Kidney (tissue), 14 donors: ENCODE results near the gene BCAR1. TPM values are rescaled to one million over a fixed set of nuclear protein-coding genes. Genes with fewer than 3 reads are reported as not detected.
"Not testable (repeated sequence)": the region's sequence is repeated elsewhere in the genome, so short reads cannot be mapped to it uniquely, and the experiment has no call there.

Experiments used
- DNase-seq, 5 donors: peaks; one replicate each; pipeline ENCODE4 v3.0.0-alpha.2; 2013 to 2020
- FAIRE-seq: peaks from 2 replicates; lab custom pipeline; 2012; peaks lifted over from hg19 to GRCh38; lab: Jason Lieb, UNC
- H3K27ac ChIP-seq, 2 donors: one replicate each; pipeline ENCODE4 v1.7.0; 2013; ENCODE audit warnings: low read depth in 2 of 2, low read length in 2 of 2, inconsistent platforms in 1 of 2
- H3K27me3 ChIP-seq: one replicate; pipeline ENCODE4 v1.7.1; 2013; ENCODE audit warnings: low read length, inconsistent platforms; ENCODE audit not compliant: control insufficient read depth, insufficient read depth
- H3K36me3 ChIP-seq, 3 donors: one replicate each; pipeline versions ENCODE4 v1.7.0 to v1.7.1; 2013; ENCODE audit warnings: low read length in 3 of 3, control low read depth in 1 of 3, inconsistent platforms in 1 of 3; ENCODE audit not compliant: insufficient read depth in 3 of 3, control insufficient read depth in 2 of 3
- H3K4me1 ChIP-seq, 3 donors: one replicate each; pipeline versions ENCODE4 v1.7.0 to v1.7.1; 2013; ENCODE audit warnings: low read length in 3 of 3, inconsistent platforms in 1 of 3, low read depth in 1 of 3; ENCODE audit not compliant: control insufficient read depth in 2 of 3, insufficient read depth in 2 of 3
- H3K4me3 ChIP-seq, 3 donors: one replicate each; pipeline versions ENCODE4 v1.7.0 to v1.8.1; 2013; ENCODE audit warnings: low read length in 3 of 3, control low read depth in 1 of 3, inconsistent platforms in 1 of 3
- H3K9ac ChIP-seq, 3 donors: one replicate each; pipeline versions ENCODE4 v1.7.0 to v1.7.1; 2013; ENCODE audit warnings: low read length in 3 of 3, control low read depth in 1 of 3, inconsistent platforms in 1 of 3
- H3K9me3 ChIP-seq, 3 donors: one replicate each; pipeline versions ENCODE4 v1.7.0 to v1.7.1; 2013; ENCODE audit warnings: low read length in 3 of 3, control low read depth in 1 of 3, inconsistent platforms in 1 of 3; ENCODE audit not compliant: control insufficient read depth in 2 of 3, insufficient read depth in 1 of 3
- CTCF ChIP-seq: IDR thresholded peaks from 3 replicates; pipeline ENCODE4 v1.5.1; 2012; ENCODE audit warnings: mild to moderate bottlenecking, moderate library complexity, borderline replicate concordance; ENCODE audit not compliant: insufficient read depth; ENCODE audit errors: extremely low read depth
- intact Hi-C: fragments of 100-400 bp; cut with DNase I; formaldehyde crosslinking; loops from one replicate; pipeline ENCODE4 v1.11.1; 2022
- polyA plus RNA-seq: library from polyadenylated mRNA; stranded (reverse); fragments of 350-450 nt; fragmentation: Illumina TruSeq; extraction: RNeasy Lipid Tissue Mini Kit (QIAGEN cat#74804); gene quantifications from one replicate; pipeline ENCODE4 v1.2.3, GENCODE V29; 2014; ENCODE audit warnings: low read depth, low replicate concordance; ENCODE audit not compliant: insufficient read depth
- total RNA-seq: library from RNA; stranded (reverse); fragmentation: NEBNext Ultra II Directional; extraction: Animal tissue kit (Norgen Biotek cat#: 25700); gene quantifications from one replicate; pipeline ENCODE4 v1.2.1, GENCODE V29; 2021
- donor health status: control.
- donor health status: control.
- donor health status: control.
- donor health status: control.
- donor health status: control.
- donor health status: DM: yes; HTN: yes; CAD: no.
- donor health status: Normal renal cell carcinoma (clear cell type).

The BCAR1 gene
- total and polyA plus RNA-seq, 2 donors from 2014 or later, result 69.1 to 123 TPM

GRCh38 chr16:75243667-75244224 is 7.7 kb downstream of the BCAR1 start:
- Histone ChIP-seq H3K27ac (peak overlapping the region; percentile 93 to 97), H3K9ac (peak overlapping the region in 1 of 3 donors; percentile 84), H3K4me1 (peaks cover 0 to 67% (median 53%) of the 10 kb centered on the region in 3 donors), H3K27me3 (no peaks in the 10 kb centered on the region), H3K36me3 (peaks cover 5 to 33% (median 16%) of the 10 kb centered on the region in 3 donors), H3K4me3 (no peak overlapping the region), H3K9me3 (no peaks in the 10 kb centered on the region)
- DNase-seq (no peak), FAIRE-seq (no peak)
- TF ChIP-seq CTCF, result no peak
- intact Hi-C loops, result no loop called here

- H3K4me3 ChIP-seq, intact Hi-C loops, DNase-seq, H3K9ac ChIP-seq, H3K27me3 ChIP-seq, H3K27ac ChIP-seq, H3K9me3 ChIP-seq, FAIRE-seq: not testable (repeated sequence)
- Histone ChIP-seq H3K4me1 (peaks cover 0 to 60% (median 43%) of the 10 kb centered on the region in 3 donors), H3K36me3 (peaks cover 5 to 33% (median 16%) of the 10 kb centered on the region in 3 donors)
These were observed 8.9 kb downstream of the BCAR1 start for GRCh38 chr16:75242436-75243078.

- FAIRE-seq (no peak), DNase-seq (no peak)
- Histone ChIP-seq H3K36me3 (peaks cover 5 to 33% (median 16%) of the 10 kb centered on the region in 3 donors), H3K4me3 (no peak overlapping the region), H3K27ac (no peak overlapping the region), H3K4me1 (peaks cover 0 to 54% (median 37%) of the 10 kb centered on the region in 3 donors), H3K9me3 (no peaks in the 10 kb centered on the region), H3K9ac (no peak overlapping the region), H3K27me3 (no peaks in the 10 kb centered on the region)
- intact Hi-C loops, result no loop called here
- no peak for TF ChIP-seq CTCF
These were observed 9.5 kb downstream of the BCAR1 start for GRCh38 chr16:75241955-75242354.

- FAIRE-seq, result no peak
- peak in 1 of 5 donors; percentile 74 for DNase-seq
- Histone ChIP-seq H3K9ac (no peak overlapping the region), H3K27ac (no peak overlapping the region), H3K27me3 (no peaks in the 10 kb centered on the region), H3K36me3 (peaks cover 5 to 36% (median 16%) of the 10 kb centered on the region in 3 donors), H3K9me3 (no peaks in the 10 kb centered on the region), H3K4me1 (peaks cover 0 to 49% (median 33%) of the 10 kb centered on the region in 3 donors), H3K4me3 (no peak overlapping the region)
- intact Hi-C loops, result no loop called here
- TF ChIP-seq CTCF, result no peak
These were observed 10.0 kb downstream of the BCAR1 start for GRCh38 chr16:75241412-75241811.

GRCh38 chr16:75240633-75241032 is 10.8 kb downstream of the BCAR1 start:
- FAIRE-seq, H3K27me3 ChIP-seq, intact Hi-C loops, H3K9me3 ChIP-seq, H3K9ac ChIP-seq, H3K27ac ChIP-seq, H3K4me3 ChIP-seq: not testable (repeated sequence)
- H3K36me3 ChIP-seq, result peaks cover 5 to 42% (median 20%) of the 10 kb centered on the region in 3 donors
- H3K4me1 ChIP-seq, result peaks cover 0 to 43% (median 25%) of the 10 kb centered on the region in 3 donors
- DNase-seq, result peak in 1 of 5 donors; percentile 64
